ENCODE data around the gene FDX1.

Gene FDX1

DNA sequence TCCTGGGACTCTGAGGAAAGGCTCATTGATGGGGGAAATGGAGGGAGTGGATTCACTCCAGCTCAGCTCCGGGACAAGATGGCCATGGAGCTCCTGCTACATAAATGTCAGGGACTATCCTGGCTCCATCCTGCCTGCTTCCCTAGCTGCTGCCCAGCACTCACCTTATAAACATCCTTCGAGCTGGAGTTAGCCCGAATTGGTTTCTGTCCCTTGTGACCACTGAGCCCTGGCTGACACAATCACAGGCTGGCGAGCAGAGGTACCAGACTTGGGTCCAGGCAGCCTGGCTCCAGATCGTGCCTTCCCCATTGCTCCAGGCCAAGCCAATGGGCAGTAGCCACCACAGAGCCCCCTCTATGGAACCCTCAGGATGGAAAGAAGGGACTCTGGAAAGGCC lies 77.6 kb downstream of the FDX1 start:
- no peak for DNase-seq (ENCODE audit: low read depth in 3 of 3)

DNA sequence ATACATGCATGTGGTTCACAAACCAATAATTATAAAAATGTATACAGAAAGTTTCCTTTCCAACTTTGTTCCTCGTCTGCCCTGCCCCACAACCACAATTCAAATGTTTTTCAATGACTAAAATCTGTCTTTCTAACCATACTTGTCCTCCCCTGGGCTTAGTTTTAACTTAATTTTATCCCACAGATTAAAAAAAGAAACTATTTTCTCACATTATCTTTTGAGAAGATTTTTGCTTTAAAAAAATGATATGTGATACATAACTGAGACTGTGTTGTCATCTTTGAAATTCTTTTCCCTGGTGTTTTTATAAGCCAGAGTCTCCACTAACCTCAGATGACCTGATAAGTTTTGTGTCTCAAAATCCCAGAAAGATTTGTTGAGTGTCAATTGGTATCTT lies 79.0 kb downstream of the FDX1 start:
- DNase-seq (ENCODE audit: low read depth in 3 of 3) = no peak

DNA sequence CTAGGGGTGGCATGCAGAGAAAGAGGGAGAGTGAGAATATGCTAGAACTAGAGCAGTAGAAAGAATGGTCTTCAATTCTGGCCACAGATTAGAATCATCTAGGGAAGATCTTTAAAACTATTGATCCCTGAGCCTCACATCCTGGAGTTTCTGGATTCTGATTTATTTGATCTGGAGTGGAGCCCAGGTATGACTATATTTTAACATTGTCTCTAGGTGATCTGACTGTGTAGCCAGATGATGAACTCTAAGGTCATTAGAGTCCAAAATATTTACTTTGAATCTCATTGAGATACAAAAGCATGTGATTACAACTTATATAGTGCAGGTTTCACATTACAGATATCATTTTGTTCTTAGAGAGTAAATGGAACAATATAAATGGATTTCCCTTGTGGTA lies 79.7 kb downstream of the FDX1 start:
- no peak for DNase-seq (ENCODE audit: low read depth in 3 of 3)

DNA sequence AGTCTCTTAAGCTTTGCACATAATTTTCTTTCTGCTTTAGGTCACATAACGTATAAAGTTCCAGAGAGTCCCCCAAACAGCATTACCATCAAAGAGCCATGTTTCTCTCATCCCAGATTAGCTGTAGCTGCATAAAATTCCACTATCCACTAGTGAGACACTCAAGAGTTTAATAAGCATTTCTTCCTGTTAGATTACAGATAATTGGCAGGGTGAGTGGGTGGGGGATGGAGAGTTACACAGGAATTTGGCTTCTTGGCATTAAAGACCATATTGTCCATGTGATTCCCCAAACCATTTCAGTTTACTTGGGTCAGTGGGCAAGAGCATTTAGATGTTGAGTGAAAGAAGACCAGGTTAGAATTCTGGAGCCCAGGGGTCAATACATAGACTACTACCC lies 82.3 kb downstream of the FDX1 start:
- no peak for DNase-seq (ENCODE audit: low read depth in 3 of 3)

DNA sequence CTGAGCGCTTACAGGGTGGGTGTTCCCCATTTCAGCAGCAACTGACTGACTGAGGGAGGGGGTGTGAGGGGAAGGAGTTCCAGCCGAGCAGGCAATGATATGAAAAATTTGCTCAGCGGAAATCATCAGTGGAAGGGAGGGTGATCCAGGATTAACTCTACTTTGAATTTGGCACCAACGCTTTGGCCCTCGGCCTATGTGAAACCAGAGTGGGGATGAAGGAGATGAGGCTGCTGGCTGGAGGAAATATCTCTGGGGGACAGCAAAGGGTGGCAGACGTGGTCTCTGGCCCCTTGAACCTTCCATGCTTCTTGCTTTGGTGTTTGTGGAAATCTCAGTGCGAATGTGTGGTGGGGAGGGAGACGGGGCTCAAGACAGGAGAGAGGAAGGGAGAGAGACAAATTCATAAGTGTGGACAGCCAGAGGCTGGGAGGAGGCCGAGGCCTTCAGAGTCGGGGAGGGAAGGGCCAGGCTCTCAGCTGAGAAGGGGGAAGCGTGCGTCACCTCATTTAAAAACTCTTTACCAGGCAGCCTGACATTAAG lies 83.6 kb downstream of the FDX1 start:
- no peak for DNase-seq (ENCODE audit: low read depth in 3 of 3)

DNA sequence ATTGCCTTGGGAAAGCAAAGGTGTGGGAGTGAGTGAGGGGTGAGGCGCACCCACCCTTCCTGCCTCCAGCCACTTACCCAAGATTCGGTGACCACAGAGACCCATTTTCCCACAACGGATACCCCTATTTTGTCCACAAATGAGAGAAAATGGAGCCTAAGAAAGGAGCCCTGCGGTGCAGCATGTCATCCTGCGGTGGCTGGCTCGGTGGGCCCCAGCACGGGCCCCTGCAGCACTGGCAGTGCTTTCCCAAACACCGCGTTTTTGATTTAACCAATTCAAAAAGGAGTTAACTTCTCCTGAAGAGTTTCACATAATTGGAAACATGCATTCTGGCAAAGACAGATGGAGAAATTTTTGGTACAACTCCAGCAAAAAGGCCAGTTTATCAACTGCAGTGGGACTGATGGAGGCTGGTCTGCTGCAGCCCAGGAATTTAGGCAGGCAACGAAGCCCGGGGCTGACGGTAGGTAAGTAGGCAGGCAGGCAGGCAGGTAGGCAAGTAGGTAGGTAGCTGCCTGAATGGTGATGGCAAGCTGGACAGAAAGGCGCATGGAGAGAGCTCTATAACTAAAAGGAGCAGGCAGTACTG lies 84.2 kb downstream of the FDX1 start:
- DNase-seq (ENCODE audit: low read depth in 3 of 3) = no peak
